ENCODE results near the gene COG4.

COG4 gene

GRCh38 chr16:70529051-70529777, 5.9 kb upstream of the COG4 start:
- DNase-seq (ENCODE audit: low read depth) = peak; percentile 72
- no peak overlapping the region for H3K4me3 ChIP-seq (ENCODE audit: low read length)
- TF ChIP-seq CTCF (conservative IDR thresholded peaks at IDR 0.05; ENCODE audit: low read length) = peak; percentile 66

DNA sequence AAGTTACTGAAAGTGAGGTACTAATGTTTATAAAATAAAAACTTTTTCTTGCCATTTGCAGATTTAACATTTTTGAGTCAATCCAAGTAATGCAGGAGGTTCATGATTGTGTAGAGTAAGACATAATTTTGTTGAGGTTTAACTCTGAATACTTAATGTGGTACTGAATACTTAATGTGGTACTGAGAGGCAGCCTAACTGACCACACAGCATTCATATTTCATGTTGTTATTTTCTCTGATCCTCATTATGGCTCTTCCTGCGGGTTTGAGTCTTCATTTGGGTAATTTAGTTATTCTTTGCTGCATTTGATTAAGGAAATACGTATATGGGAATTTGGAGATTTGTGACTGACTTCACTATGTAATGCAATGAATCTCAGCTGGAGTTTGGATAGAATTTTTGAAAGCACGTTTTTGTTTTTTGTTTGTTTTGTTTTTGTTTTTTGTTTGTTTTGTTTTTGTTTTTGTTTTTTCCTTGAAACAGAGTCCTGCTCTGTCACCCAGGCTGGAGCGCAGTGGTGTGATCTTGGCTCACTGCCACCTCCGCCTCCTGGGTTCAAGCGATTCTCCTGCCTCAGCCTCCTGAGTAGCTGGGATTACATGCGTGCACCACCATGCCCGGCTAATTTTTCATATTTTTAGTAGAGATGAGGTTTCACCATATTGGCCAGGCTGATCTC, 4.1 kb upstream of the COG4 start:
- TF ChIP-seq CTCF (conservative IDR thresholded peaks at IDR 0.05; ENCODE audit: low read length) = no peak
- no peak for DNase-seq (ENCODE audit: low read depth)
- H3K4me3 ChIP-seq (ENCODE audit: low read length) = no peak overlapping the region

GRCh38 chr16:70526403-70526802, 3.0 kb upstream of the COG4 start:
- DNase-seq (ENCODE audit: low read depth) = no peak
- TF ChIP-seq CTCF (conservative IDR thresholded peaks at IDR 0.05; ENCODE audit: low read length) = no peak

GRCh38 chr16:70524399-70524825, 1.1 kb upstream of the COG4 start:
- peak; percentile 21 for DNase-seq (ENCODE audit: low read depth)
- peak overlapping the region; percentile 94 for H3K4me3 ChIP-seq (ENCODE audit: low read length)

More at GRCh38 chr16:70526403-70526802, 3.0 kb upstream of the COG4 start:
- no peak overlapping the region; the same call in 1 of the 2 replicates for H3K4me3 ChIP-seq (ENCODE audit: low read length)

GRCh38 chr16:70523743-70524398, 517 bp upstream of the COG4 start, which contains the start of gene SF3B3:
TSS of gene SF3B3 (plus strand) at chr16:70523816. CDS start at chr16:70526657, 2,841 bp downstream.
- DNase-seq (ENCODE audit: low read depth) = no peak
- H3K4me3 ChIP-seq (ENCODE audit: low read length) = peak within 1 kb of the TSS; percentile 94
- TF ChIP-seq CTCF (conservative IDR thresholded peaks at IDR 0.05; ENCODE audit: low read length) = no peak

DNA sequence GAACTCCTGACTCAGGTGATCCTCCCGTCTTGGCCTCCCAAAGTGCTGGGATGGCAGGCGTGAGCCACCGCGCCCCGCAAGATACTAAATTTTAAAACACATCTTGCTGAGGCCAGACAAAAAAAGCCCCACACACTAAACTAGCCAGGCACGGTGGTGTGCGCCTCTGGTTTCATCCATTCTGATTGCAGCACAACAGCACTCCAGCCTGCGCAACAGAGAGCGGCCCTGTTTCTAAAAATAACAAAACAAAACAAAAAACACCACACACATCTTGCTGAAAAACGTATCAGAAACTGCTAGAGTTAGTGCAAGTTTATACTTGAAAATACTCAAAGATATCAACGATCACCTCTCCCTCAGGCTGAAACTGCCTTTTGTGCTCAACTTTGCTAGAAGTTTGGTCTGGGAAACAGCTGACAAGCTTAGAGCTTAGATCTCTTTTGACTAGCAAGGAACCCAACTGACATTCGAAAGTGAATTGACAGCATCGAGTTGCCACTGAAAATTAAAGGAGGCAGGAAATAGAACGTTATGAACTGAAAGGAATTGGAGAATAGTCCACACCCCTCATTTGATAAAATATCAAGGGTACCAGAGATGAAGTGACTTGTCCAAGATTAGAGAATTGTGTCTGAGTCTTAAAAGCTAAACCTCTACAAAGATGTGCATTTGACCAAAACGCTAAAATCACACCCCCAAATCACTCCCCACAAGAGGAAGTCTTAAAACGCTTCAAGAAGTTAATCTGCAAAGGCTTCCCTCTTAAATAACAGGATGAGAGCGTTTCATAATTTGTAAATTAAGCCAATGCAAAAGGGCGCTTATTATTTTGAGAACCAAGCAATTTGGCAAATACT, 908 bp downstream of the COG4 start:
- no peak for TF ChIP-seq CTCF (conservative IDR thresholded peaks at IDR 0.05; ENCODE audit: low read length)
- DNase-seq (ENCODE audit: low read depth) = no peak
- H3K4me3 ChIP-seq (ENCODE audit: low read length) = peak overlapping the region; percentile 94
